ENCODE measurements around the gene EEIG2. TPM values are rescaled to one million over a fixed set of nuclear protein-coding genes. Genes with fewer than 3 reads are reported as not detected.

Gene EEIG2
- total and polyA plus RNA-seq, 2 of the 13 experiments (the other 11 are each of a cell fraction or from before 2014, with no cell fraction given) = 0.90 to 3.2 TPM

DNA sequence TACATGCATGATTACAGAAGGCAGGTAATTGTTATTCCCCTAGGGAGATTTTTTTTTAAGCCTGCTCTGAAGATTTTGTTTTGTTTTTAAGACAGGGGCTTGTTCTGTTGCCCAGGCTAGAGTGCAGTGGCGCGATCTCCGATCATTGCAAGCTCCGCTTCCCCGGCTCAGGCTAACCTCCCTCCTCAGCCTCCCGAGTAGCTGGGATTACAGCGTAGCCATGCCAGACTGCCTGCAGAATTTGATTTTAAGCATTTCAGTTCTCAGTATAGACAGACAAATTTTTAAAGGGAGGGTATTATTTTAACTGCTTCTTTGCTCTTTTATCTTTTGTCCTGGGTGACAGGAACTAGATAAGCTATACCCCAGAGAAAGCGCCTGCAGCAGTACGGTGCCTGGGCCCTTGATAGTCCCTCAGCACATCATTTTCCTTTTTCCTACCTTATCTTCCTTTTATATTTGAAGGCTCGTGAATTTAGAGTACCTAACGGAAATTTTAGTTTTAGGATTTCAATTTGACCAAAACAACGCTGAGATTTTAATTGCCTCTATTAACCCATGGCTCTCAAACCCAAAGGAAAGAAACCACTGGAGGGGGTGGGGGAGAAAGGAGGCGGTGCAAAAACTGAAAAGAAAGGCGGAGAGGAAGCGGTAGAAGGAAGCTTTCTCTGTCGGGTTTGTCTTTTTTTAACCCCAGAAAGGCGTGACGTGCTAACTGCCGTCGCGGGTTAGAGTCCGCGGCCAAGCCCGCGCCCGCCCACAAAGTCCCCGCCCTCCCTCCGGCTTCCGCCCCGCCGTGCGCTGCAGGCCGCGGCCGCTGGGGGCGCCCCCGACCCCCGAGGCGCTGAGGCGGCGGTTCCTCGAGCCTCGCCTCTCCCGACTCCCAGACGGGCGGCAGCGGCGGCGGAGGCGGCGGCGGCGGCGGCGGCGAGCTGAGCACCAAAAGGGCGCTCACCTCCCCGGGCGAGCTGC, at the start of gene EEIG2 (continued):
- TF ChIP-seq, protein P1, sequence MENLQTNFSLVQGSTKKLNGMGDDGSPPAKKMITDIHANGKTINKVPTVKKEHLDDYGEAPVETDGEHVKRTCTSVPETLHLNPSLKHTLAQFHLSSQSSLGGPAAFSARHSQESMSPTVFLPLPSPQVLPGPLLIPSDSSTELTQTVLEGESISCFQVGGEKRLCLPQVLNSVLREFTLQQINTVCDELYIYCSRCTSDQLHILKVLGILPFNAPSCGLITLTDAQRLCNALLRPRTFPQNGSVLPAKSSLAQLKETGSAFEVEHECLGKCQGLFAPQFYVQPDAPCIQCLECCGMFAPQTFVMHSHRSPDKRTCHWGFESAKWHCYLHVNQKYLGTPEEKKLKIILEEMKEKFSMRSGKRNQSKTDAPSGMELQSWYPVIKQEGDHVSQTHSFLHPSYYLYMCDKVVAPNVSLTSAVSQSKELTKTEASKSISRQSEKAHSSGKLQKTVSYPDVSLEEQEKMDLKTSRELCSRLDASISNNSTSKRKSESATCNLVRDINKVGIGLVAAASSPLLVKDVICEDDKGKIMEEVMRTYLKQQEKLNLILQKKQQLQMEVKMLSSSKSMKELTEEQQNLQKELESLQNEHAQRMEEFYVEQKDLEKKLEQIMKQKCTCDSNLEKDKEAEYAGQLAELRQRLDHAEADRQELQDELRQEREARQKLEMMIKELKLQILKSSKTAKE (CRISPR knock-in tag; IDR thresholded peaks at IDR 0.05; ENCODE audit: borderline replicate concordance) = no peak
- no peak for TF ChIP-seq ZSCAN30 (CRISPR knock-in tag; IDR thresholded peaks at IDR 0.05)
- no peak for TF ChIP-seq ZNF460 (CRISPR knock-in tag; IDR thresholded peaks at IDR 0.05; ENCODE audit: borderline replicate concordance)
- no peak for TF ChIP-seq KLF9 (CRISPR knock-in tag; IDR thresholded peaks at IDR 0.05; ENCODE audit: low read depth)
- no peak for TF ChIP-seq ZNF724P (CRISPR knock-in tag; IDR thresholded peaks at IDR 0.05; ENCODE audit: borderline replicate concordance)

DNA sequence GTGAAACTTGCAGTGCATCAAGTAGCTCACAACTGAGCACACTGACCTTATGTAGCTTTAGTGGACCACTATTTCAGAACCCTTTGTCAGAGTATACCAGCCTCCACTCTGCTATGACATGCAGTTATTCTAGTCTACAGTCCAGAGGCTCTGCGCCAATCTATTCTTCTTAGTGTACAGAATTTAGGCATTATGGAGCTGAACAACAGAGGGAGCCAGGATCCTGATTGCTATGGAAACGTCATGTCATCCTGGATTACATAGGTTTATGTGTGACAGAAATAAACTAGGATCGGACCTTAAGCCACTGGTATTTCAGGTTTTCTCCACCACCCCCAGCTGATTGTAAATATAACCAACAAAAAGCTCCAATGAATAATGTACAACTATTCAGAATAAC, 48.1 kb upstream of the EEIG2 start:
- Histone ChIP-seq H3K27ac (ENCODE audit: extremely low read length, insufficient read depth, low read length) (no peak overlapping the region), H3K27me3 (ENCODE audit: control insufficient read depth in 1 of 2, insufficient read depth in 2 of 2, low read length in 2 of 2) (no peaks in the 10 kb centered on the region; a peak in 1 of 5 replicates), H3K4me3 (replicated peaks in 1 of 3; ENCODE audit: insufficient read depth in 1 of 3, low read depth in 2 of 3, low read length in 3 of 3) (no peak overlapping the region), H3K79me2 (ENCODE audit: insufficient read depth, low read length) (no peaks in the 10 kb centered on the region), H3K9ac (ENCODE audit: insufficient read depth, low read depth, low read length) (no peak overlapping the region), H2AFZ (ENCODE audit: low read length) (no peak overlapping the region), H3K4me2 (ENCODE audit: low read depth, low read length) (no peak overlapping the region), H3K4me1 (ENCODE audit: insufficient read depth, low read length) (no peaks in the 10 kb centered on the region), H3K9me3 (ENCODE audit: low read length) (no peaks in the 10 kb centered on the region), H4K20me1 (ENCODE audit: insufficient read depth, low read length) (no peaks in the 10 kb centered on the region), H3K36me3 (replicated peaks in 1 of 2; ENCODE audit: control insufficient read depth in 1 of 2, insufficient read depth in 2 of 2, low read length in 2 of 2) (no peaks in the 10 kb centered on the region)
- intact Hi-C loops (cut with micrococcal nuclease; ENCODE audit: unreplicated experiment) = loop anchor here (1.0 to 2.0 kb wide), 4 partner anchors 21 to 387 kb away; no protein-coding TSS in a partner anchor
- FAIRE-seq = no peak
- no peak for DNase-seq (ENCODE audit: low spot score)
- no TSS peak for BruUV-seq (replicated peaks)
- CTCF ChIA-PET (ENCODE audit: low intra/inter-chr PET ratio, low total read pairs) = interaction anchor here (2.6 to 4.9 kb wide), 2 partner anchors 49 to 132 kb away, joined by 18 to 50 read pairs; partner anchors contain the start of gene EEIG2
- TF ChIP-seq GFI1 (CRISPR knock-in tag; IDR thresholded peaks at IDR 0.05; ENCODE audit: borderline replicate concordance) (no peak), ARNTL (CRISPR knock-in tag; IDR thresholded peaks at IDR 0.05) (no peak), ZNF224 (CRISPR knock-in tag; IDR thresholded peaks at IDR 0.05) (no peak), ZFX (CRISPR knock-in tag; IDR thresholded peaks at IDR 0.05; ENCODE audit: low read depth) (no peak), ZBTB21 (CRISPR knock-in tag; IDR thresholded peaks at IDR 0.05) (no peak)
- TF ChIP-seq, protein P2, sequence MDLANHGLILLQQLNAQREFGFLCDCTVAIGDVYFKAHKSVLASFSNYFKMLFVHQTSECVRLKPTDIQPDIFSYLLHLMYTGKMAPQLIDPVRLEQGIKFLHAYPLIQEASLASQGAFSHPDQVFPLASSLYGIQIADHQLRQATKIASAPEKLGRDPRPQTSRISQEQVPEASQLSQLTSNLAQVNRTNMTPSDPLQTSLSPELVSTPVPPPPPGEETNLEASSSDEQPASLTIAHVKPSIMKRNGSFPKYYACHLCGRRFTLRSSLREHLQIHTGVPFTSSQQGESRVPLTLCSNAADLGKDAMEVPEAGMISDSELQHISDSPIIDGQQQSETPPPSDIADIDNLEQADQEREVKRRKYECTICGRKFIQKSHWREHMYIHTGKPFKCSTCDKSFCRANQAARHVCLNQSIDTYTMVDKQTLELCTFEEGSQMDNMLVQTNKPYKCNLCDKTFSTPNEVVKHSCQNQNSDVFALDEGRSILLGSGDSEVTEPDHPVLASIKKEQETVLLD (CRISPR knock-in tag; IDR thresholded peaks at IDR 0.05; ENCODE audit: low read depth) = no peak
- ATAC-seq = no peak
- in situ Hi-C loops (cut with HindIII; ENCODE audit: extremely low pct_ligation_motif_present, low pct_unique_long_range_greater_than_20kb) = no loop called here
- WGBS (ENCODE audit: low lambda C conversion rate) = 26% methylated on average over 3 of the region's 3 CpGs
- POLR2A ChIA-PET = no interaction called here
